Dermis blood vessel endothelial cell (primary cell): ENCODE measurements around the gene TMEM80. TPM values are rescaled to one million over a fixed set of nuclear protein-coding genes. Genes with fewer than 3 reads are reported as not detected.
"Not testable (repeated sequence)": the region's sequence is repeated elsewhere in the genome, so short reads cannot be mapped to it uniquely, and the experiment has no call there.

Experiments
- DNase-seq: peaks from one replicate; pipeline ENCODE4 v3.0.0; 2010
- total RNA-seq: library from RNA; depleted of rRNA; stranded (reverse); fragments of >200 nt; gene quantifications from 2 replicates; pipeline ENCODE4 v1.2.3, GENCODE V29; 2014

Gene TMEM80
- total RNA-seq, 1 donor from 2014 or later = 12.4 TPM

- no peak for DNase-seq
These were observed 26.2 kb downstream of the TMEM80 start for GRCh38 chr11:721741-722345.

GRCh38 chr11:722346-722811 lies 26.8 kb downstream of the TMEM80 start:
- DNase-seq = no peak

- DNase-seq = peak; percentile 72
These were observed 27.7 kb downstream of the TMEM80 start for GRCh38 chr11:723120-723883.

GRCh38 chr11:724049-724777 lies 28.6 kb downstream of the TMEM80 start:
- DNase-seq = no peak

GRCh38 chr11:724778-725386 lies 29.3 kb downstream of the TMEM80 start:
- DNase-seq = no peak

- DNase-seq = no peak
These were observed 30.1 kb downstream of the TMEM80 start for GRCh38 chr11:725624-726202.

- DNase-seq = peak; percentile 55
These were observed 30.9 kb downstream of the TMEM80 start for GRCh38 chr11:726278-727220.

- DNase-seq = no peak
These were observed 31.7 kb downstream of the TMEM80 start for GRCh38 chr11:727281-727701.

GRCh38 chr11:727859-728748 lies 32.5 kb downstream of the TMEM80 start:
- DNase-seq = peak; percentile 75

GRCh38 chr11:728901-729491 lies 33.4 kb downstream of the TMEM80 start:
- no peak for DNase-seq

GRCh38 chr11:729492-730074 lies 34.0 kb downstream of the TMEM80 start:
- DNase-seq = no peak

- no peak for DNase-seq
These were observed 37.5 kb downstream of the TMEM80 start for GRCh38 chr11:733072-733471.

GRCh38 chr11:734541-734940 lies 38.9 kb downstream of the TMEM80 start:
- DNase-seq = not testable (repeated sequence)

GRCh38 chr11:737366-737765 lies 41.8 kb downstream of the TMEM80 start:
- DNase-seq = no peak

GRCh38 chr11:737899-738298 lies 42.3 kb downstream of the TMEM80 start:
- not testable (repeated sequence) for DNase-seq

- no peak for DNase-seq
These were observed 46.5 kb downstream of the TMEM80 start for GRCh38 chr11:742156-742546.

GRCh38 chr11:742571-743201 lies 47.1 kb downstream of the TMEM80 start:
- no peak for DNase-seq

- no peak for DNase-seq
These were observed 49.8 kb downstream of the TMEM80 start for GRCh38 chr11:745428-745827.
